Fibroblast of pulmonary artery (primary cell): ENCODE data around the gene SNX24.

Experiments
- DNase-seq: peaks from one replicate; pipeline ENCODE4 v3.0.0-alpha.2; 2010; ENCODE audit warnings: low read depth
- H3K4me3 ChIP-seq: replicated peaks from 2 replicates; pipeline ENCODE4 v1.5.1; 2011; ENCODE audit warnings: low read depth, mild to moderate bottlenecking, control low read depth, low read length, moderate library complexity
- TF ChIP-seq, protein P1 (sequence below): IDR thresholded peaks from 2 replicates; pipeline ENCODE4 v1.5.1; 2011; ENCODE audit warnings: mild to moderate bottlenecking, control low read depth, low read length, inconsistent platforms; ENCODE audit errors: missing control alignments

SNX24 gene

DNA sequence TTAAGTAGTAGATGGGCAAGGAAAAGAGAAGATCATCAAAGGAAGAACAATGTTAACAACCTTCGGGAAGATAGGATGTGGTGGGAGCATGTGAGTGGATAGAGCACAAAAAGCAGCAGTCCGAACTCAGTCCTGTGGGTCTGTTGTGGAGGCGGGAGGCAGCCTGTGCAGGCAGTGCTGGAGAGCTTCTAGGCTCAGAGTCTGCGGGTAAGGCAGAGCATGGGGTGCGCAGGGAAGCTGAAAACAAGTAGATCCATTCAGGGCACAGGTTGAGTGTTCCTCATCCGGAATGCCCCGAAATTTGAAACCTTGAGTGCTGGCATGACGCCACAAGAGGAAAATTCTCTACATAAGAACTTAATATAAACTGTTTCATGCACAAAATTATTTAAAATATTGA is 106.2 kb downstream of the SNX24 start:
- DNase-seq = no peak
- TF ChIP-seq, protein P1, sequence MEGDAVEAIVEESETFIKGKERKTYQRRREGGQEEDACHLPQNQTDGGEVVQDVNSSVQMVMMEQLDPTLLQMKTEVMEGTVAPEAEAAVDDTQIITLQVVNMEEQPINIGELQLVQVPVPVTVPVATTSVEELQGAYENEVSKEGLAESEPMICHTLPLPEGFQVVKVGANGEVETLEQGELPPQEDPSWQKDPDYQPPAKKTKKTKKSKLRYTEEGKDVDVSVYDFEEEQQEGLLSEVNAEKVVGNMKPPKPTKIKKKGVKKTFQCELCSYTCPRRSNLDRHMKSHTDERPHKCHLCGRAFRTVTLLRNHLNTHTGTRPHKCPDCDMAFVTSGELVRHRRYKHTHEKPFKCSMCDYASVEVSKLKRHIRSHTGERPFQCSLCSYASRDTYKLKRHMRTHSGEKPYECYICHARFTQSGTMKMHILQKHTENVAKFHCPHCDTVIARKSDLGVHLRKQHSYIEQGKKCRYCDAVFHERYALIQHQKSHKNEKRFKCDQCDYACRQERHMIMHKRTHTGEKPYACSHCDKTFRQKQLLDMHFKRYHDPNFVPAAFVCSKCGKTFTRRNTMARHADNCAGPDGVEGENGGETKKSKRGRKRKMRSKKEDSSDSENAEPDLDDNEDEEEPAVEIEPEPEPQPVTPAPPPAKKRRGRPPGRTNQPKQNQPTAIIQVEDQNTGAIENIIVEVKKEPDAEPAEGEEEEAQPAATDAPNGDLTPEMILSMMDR = no peak
- H3K4me3 ChIP-seq = no peak overlapping the region

DNA sequence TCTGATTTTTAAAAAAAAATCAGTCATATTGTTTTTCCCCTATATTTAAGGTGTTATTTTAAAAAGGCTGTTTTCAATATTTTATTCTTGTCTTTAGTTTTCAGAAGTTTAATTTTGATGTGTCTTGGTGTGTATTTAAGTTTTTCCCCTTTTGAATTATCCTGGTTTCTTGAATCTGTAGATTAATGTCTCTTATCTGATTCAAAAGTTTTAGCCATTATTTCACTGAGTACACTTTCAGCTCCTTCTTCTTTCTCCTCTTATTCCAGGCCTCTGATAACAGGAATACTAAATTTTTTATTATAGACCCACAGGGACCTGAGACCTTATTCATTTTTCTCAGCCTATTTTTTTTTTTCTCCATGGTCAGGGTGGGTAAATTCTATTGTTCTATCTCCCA is 109.3 kb downstream of the SNX24 start:
- TF ChIP-seq, protein P1 = no peak
- no peak overlapping the region for H3K4me3 ChIP-seq
- DNase-seq = no peak

DNA sequence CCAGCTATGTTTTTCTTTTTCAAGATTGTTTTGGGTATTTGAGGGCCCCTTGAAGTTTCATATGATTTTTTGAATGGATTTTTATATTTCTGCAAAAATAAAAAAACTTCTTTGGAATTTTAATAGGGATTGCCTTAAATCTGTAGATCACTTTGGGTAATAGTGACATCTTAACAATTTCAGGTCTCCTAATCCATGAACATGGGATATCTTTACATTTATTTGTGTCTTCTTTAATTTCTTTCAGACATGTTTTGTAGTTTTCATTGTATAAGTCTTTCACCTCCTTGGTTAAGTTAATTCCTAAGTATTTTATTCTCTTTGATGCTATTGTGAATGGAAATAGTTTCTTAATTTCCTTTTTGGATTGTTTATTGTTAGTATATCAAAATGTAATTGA is 112.0 kb downstream of the SNX24 start:
- no peak for DNase-seq

DNA sequence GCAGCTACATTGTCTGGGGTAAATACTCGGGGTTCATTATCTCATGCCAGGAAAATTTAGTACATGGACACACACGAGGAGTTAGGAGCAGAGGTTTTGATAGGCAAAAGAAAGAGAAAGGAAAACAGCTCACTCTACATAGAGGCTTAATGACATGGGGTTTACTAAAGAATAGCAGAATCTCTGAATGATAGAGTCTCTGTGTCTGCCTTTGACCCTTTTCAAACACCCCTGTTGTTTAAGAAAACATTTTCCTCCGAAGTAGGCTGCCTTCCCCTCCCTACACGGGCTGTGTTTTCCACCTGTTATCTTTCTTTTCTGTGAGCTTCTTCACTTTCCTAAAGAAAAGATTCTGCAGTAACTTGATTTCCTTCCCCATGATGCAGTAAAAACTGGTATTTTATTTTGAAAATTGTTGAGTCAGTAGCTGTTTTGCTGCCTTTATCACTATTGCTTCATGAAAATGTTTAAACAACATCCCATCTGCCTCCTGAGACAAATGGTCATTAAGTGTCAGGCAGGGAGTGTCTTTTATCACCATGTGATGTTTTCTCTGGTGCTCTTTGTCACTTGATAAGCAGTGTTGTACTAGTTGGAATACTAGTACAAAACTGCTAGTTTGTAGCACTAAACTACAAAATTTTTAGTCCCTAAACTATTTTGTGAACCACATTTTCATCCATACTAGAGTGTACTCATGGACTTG is 114.5 kb downstream of the SNX24 start:
- TF ChIP-seq, protein P1 = no peak
- H3K4me3 ChIP-seq = no peak overlapping the region
- no peak for DNase-seq

More for the DNA sequence above, 112.0 kb downstream of the SNX24 start:
- no peak overlapping the region for H3K4me3 ChIP-seq
- TF ChIP-seq, protein P1 = no peak

DNA sequence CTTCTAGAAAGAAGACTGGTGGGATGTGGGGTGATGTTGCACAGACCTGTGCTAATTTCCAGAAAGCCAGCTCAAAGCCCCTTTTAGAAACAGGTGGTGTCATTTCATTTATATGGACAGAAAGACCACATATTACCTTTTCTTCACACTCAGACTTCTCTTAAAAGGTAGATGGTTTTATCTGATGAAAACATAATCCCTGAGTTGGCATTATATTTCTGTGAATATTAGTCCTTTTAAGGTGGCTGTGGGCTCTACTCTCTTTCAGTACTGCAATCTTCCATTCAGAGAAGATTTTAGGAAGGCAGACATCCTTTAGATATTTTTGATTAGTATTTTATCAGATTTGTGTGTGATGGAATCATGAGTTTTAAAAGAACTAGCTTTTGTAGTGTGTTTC is 117.9 kb downstream of the SNX24 start:
- TF ChIP-seq, protein P1 = no peak
- DNase-seq = no peak
- no peak overlapping the region for H3K4me3 ChIP-seq

DNA sequence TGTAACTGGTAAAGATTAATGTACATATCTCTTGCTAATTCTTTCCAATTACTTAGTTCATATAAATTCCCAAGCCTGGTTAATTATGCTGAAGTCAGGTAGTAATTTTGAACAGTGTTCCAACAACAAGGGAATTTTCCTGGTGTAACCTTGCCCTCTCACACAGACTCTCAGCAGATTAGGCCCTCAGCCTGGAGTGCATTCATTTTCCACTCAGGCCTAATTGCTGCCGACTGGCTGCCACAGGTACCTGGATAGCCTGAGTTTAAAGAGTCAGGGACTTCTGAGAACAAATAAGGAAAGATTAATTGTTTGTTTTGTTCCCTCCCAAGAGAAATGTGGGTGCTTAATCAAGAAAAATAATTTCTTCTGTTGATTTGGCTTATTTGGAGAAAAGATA is 119.7 kb downstream of the SNX24 start:
- DNase-seq = no peak
- TF ChIP-seq, protein P1 = no peak
- H3K4me3 ChIP-seq = no peak overlapping the region

DNA sequence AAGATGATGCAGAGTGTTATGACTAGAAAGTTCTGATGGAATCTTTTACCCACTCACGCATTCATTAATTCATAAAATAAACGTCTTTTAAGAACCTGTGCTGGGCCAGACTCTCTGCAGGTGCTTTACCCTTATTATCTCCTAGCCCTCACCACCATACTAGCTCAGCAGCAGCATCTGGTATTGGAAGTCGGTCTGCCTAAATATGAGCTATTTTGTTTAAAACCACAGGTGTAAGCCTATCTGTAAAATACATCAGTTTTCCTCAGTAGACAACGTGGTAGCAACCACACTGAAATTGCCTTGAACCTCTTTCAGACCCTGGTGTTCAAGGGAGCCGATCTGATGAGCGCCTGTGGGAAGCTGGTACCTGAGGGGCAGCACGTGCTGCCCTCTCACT is 121.7 kb downstream of the SNX24 start:
- TF ChIP-seq, protein P1 = no peak
- no peak for DNase-seq
- no peak overlapping the region for H3K4me3 ChIP-seq
